ENCODE results near the gene ATF4. TPM values are rescaled to one million over a fixed set of nuclear protein-coding genes. Genes with fewer than 3 reads are reported as not detected.

The ATF4 gene
- total and polyA plus RNA-seq, 2 of the 8 experiments (the other 6 are each of a cell fraction or from before 2014, with no cell fraction given) = 553 to 704 TPM

- Histone ChIP-seq H2BK20ac (ENCODE audit: low read length) (no peak overlapping the region), H2AK5ac (ENCODE audit: low read depth, low read length) (no peak overlapping the region), H4K20me1 (replicated peaks in 1 of 2; ENCODE audit: control insufficient read depth in 1 of 2, insufficient read depth in 2 of 2, low read length in 2 of 2) (peaks cover 0 to 3% of the 10 kb centered on the region in 2 experiments), H4K91ac (replicated peaks; ENCODE audit: insufficient read length, low read length) (no peak overlapping the region), H4K8ac (ENCODE audit: extremely low read depth, insufficient read depth, low read length) (no peak overlapping the region), H2BK120ac (replicated peaks; ENCODE audit: low read depth, low read length) (no peak overlapping the region), H3K14ac (ENCODE audit: insufficient read length) (no peak overlapping the region), H3K4me2 (ENCODE audit: insufficient read depth in 1 of 2, low read depth in 2 of 2, low read length in 2 of 2) (no peak overlapping the region), H3K9ac (replicated peaks in 1 of 4; ENCODE audit: extremely low read depth in 1 of 4, low read depth in 3 of 4, low read length in 3 of 4) (no peak overlapping the region), H3K27ac (ENCODE audit: low read depth, low read length) (no peak overlapping the region), H3K36me3 (ENCODE audit: control insufficient read depth in 2 of 4, insufficient read depth in 4 of 4, low read length in 3 of 4) (no peaks in the 10 kb centered on the region), H3K4me1 (replicated peaks in 1 of 4; ENCODE audit: control insufficient read depth in 3 of 4, insufficient read depth in 4 of 4, low read length in 3 of 4) (no peaks in the 10 kb centered on the region; a peak in 2 of 7 replicates), H2AFZ (ENCODE audit: low read length) (no peak overlapping the region), H3K56ac (replicated peaks; ENCODE audit: insufficient read length, low read depth, low read length) (no peak overlapping the region), H3K9me3 (ENCODE audit: insufficient read depth in 2 of 2, low read depth in 1 of 2, low read length in 1 of 2) (no peaks in the 10 kb centered on the region), H3K4me3 (ENCODE audit: extremely low read depth in 1 of 4, insufficient read depth in 2 of 4, low read depth in 3 of 4, low read length in 4 of 4) (no peak overlapping the region), H3K27me3 (replicated peaks in 1 of 4; ENCODE audit: control insufficient read depth in 3 of 4, extremely low read depth in 1 of 4, insufficient read depth in 3 of 4, low read length in 3 of 4) (peaks cover 0 to 15% (median 11%) of the 10 kb centered on the region in 4 experiments; a peak in 6 of 7 replicates), H4K5ac (ENCODE audit: insufficient read length, low read depth, low read length) (no peak overlapping the region), H2BK12ac (ENCODE audit: low read depth, low read length) (no peak overlapping the region), H3K79me2 (ENCODE audit: control insufficient read depth in 1 of 2, insufficient read depth in 2 of 2, low read length in 2 of 2) (no peaks in the 10 kb centered on the region), H2BK15ac (ENCODE audit: low read length) (no peak overlapping the region), H3K4ac (replicated peaks; ENCODE audit: insufficient read length, low read depth, low read length) (no peak overlapping the region), H2BK5ac (ENCODE audit: low read depth, low read length) (no peak overlapping the region), H3K18ac (ENCODE audit: extremely low read depth, low read length) (no peak overlapping the region), H3K23ac (ENCODE audit: insufficient read length) (no peak overlapping the region), H3K79me1 (ENCODE audit: low read depth, low read length) (no peaks in the 10 kb centered on the region), H3K23me2 (ENCODE audit: low read depth, low read length) (no peaks in the 10 kb centered on the region; the same call in 1 of the 2 replicates)
- WGBS, 2 experiments (ENCODE audit: extremely low coverage in 1 of 2, insufficient coverage in 1 of 2, insufficient read length in 1 of 2, insufficient replicate concordance in 2 of 2, low coverage in 1 of 2, low lambda C conversion rate in 2 of 2, missing lambda C conversion rate in 1 of 2) = 71% methylated on average over 2 of the region's 2 CpGs; no CpG with 5 or more reads in 1 of the 2 experiments
- FAIRE-seq (no peak), DNase-seq (ENCODE audit: low read depth in 1 of 2, low spot score in 2 of 2) (no peak)
- ChIA-PET CTCF (ENCODE audit: partially characterized antibody) (interaction anchor here (1.0 to 8.2 kb wide), 4 partner anchors 12 to 489 kb away, joined by 3 to 50 read pairs (median 5); no protein-coding TSS in a partner anchor), POLR2A (ENCODE audit: partially characterized antibody) (interaction anchor here (1.1 kb wide), 1 partner anchor 24 kb away, joined by 4 read pairs; no protein-coding TSS in a partner anchor)
- TF ChIP-seq GABPA (IDR thresholded peaks at IDR 0.05; ENCODE audit: borderline replicate concordance, insufficient read depth, low read length) = no peak
- no peak for TF ChIP-seq BACH1 (IDR thresholded peaks at IDR 0.05; ENCODE audit: low read length)
- TF ChIP-seq ASH2L (IDR thresholded peaks at IDR 0.05; ENCODE audit: low read length) = no peak
- no peak for TF ChIP-seq EP300 (IDR thresholded peaks at IDR 0.05; ENCODE audit: borderline replicate concordance in 1 of 2, low read depth in 2 of 2, low read length in 2 of 2)
- no peak for TF ChIP-seq KDM5A (IDR thresholded peaks at IDR 0.05; ENCODE audit: low read length)
- no peak for TF ChIP-seq MAX (IDR thresholded peaks at IDR 0.05)
- no peak for TF ChIP-seq SP1 (IDR thresholded peaks at IDR 0.05; ENCODE audit: low read depth, low read length)
- no peak for TF ChIP-seq RNF2 (IDR thresholded peaks at IDR 0.05; ENCODE audit: borderline replicate concordance, low read depth, low read length, missing control alignments, poor library complexity, severe bottlenecking)
- TF ChIP-seq POU5F1 (IDR thresholded peaks at IDR 0.05; ENCODE audit: low read depth, low read length) = no peak
- no peak for TF ChIP-seq BCL11A (IDR thresholded peaks at IDR 0.05; ENCODE audit: low read depth in 2 of 2, low read length in 2 of 2)
- no peak for TF ChIP-seq YY1 (IDR thresholded peaks at IDR 0.05; ENCODE audit: low read depth, low read length)
- TF ChIP-seq PHF8 (conservative IDR thresholded peaks at IDR 0.05; ENCODE audit: low read depth, low read length) = no peak
- TF ChIP-seq GTF2F1 (IDR thresholded peaks at IDR 0.05; ENCODE audit: borderline replicate concordance, low read depth, low read length) = no peak
- no peak for TF ChIP-seq JUN (IDR thresholded peaks at IDR 0.05; ENCODE audit: low read depth, low read length)
Observed at GRCh38 chr22:39547587-39547947, 27.2 kb downstream of the ATF4 start.

Data from H1 (cell line).